Measurements from ENCODE around the gene ODF2L.

The ODF2L gene

DNA sequence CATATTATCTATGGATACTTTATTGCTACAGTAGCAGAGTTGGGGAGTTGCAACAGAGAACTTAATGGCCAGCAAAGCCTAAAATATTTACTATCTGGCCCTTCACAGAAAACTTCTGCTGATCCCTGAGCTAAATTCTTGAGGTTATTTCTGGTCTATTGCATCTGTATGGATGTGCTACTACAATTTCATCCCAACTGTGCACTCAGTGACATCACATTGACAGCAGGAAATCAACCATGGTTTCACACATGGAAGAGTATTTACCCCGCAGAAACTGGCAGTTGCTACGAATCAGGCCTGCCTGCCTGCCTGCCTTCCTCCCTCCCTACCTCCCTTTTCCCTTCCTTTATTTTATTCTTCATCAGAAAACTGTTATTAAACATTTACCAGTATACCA, 39.9 kb upstream of the ODF2L start:
- no peak for TF ChIP-seq TEAD4 (IDR thresholded peaks at IDR 0.05)
- TF ChIP-seq CEBPB (IDR thresholded peaks at IDR 0.05) = no peak
- no peak for TF ChIP-seq TCF12 (IDR thresholded peaks at IDR 0.05; ENCODE audit: low read depth)
- no peak for TF ChIP-seq TAF1 (IDR thresholded peaks at IDR 0.05; ENCODE audit: low read depth)
- TF ChIP-seq, protein P1, sequence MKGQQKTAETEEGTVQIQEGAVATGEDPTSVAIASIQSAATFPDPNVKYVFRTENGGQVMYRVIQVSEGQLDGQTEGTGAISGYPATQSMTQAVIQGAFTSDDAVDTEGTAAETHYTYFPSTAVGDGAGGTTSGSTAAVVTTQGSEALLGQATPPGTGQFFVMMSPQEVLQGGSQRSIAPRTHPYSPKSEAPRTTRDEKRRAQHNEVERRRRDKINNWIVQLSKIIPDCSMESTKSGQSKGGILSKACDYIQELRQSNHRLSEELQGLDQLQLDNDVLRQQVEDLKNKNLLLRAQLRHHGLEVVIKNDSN (IDR thresholded peaks at IDR 0.05) = no peak
- TF ChIP-seq, protein P2, sequence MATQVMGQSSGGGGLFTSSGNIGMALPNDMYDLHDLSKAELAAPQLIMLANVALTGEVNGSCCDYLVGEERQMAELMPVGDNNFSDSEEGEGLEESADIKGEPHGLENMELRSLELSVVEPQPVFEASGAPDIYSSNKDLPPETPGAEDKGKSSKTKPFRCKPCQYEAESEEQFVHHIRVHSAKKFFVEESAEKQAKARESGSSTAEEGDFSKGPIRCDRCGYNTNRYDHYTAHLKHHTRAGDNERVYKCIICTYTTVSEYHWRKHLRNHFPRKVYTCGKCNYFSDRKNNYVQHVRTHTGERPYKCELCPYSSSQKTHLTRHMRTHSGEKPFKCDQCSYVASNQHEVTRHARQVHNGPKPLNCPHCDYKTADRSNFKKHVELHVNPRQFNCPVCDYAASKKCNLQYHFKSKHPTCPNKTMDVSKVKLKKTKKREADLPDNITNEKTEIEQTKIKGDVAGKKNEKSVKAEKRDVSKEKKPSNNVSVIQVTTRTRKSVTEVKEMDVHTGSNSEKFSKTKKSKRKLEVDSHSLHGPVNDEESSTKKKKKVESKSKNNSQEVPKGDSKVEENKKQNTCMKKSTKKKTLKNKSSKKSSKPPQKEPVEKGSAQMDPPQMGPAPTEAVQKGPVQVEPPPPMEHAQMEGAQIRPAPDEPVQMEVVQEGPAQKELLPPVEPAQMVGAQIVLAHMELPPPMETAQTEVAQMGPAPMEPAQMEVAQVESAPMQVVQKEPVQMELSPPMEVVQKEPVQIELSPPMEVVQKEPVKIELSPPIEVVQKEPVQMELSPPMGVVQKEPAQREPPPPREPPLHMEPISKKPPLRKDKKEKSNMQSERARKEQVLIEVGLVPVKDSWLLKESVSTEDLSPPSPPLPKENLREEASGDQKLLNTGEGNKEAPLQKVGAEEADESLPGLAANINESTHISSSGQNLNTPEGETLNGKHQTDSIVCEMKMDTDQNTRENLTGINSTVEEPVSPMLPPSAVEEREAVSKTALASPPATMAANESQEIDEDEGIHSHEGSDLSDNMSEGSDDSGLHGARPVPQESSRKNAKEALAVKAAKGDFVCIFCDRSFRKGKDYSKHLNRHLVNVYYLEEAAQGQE (IDR thresholded peaks at IDR 0.05; ENCODE audit: low read depth) = no peak
- no peak for TF ChIP-seq ZBTB7A (IDR thresholded peaks at IDR 0.05; ENCODE audit: low read depth)
- TF ChIP-seq FOXM1 (IDR thresholded peaks at IDR 0.05; ENCODE audit: borderline replicate concordance, low read depth) = no peak
- TF ChIP-seq, protein P3, sequence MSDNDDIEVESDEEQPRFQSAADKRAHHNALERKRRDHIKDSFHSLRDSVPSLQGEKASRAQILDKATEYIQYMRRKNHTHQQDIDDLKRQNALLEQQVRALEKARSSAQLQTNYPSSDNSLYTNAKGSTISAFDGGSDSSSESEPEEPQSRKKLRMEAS (IDR thresholded peaks at IDR 0.05) = no peak
- TF ChIP-seq EGR1 (IDR thresholded peaks at IDR 0.05) = no peak
- no peak for TF ChIP-seq NFIC (IDR thresholded peaks at IDR 0.05)
- no peak for TF ChIP-seq EP300 (IDR thresholded peaks at IDR 0.05; ENCODE audit: borderline replicate concordance)
- TF ChIP-seq YY1 (IDR thresholded peaks at IDR 0.05; ENCODE audit: low read depth) = no peak
- TF ChIP-seq CREB1 (IDR thresholded peaks at IDR 0.05; ENCODE audit: low read depth) = no peak
- TF ChIP-seq RAD21 (IDR thresholded peaks at IDR 0.05; ENCODE audit: low read depth) = no peak

DNA sequence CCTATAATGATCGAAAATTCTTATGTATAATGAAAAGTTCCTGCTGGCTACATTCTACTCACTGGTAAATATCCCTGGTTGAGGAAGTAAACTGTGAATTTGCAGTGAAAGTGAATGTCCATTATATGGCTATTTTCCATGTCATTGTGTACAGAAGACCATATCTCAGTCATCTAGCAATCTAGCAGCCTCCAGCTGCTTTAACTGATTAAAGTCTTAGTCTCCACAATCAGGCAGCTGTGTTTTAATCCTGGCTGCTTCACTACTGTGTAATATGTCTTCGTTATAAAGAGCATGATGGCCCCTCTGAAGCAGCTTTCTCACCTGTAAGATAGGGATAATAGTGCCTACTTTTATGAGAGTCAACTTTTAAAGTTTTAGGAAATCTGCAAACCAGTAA, 39.2 kb upstream of the ODF2L start:
- TF ChIP-seq CREB1 (IDR thresholded peaks at IDR 0.05; ENCODE audit: low read depth) = no peak
- no peak for TF ChIP-seq ZBTB7A (IDR thresholded peaks at IDR 0.05; ENCODE audit: low read depth)
- TF ChIP-seq YY1 (IDR thresholded peaks at IDR 0.05; ENCODE audit: low read depth) = no peak
- TF ChIP-seq EP300 (IDR thresholded peaks at IDR 0.05; ENCODE audit: borderline replicate concordance) = no peak
- no peak for TF ChIP-seq FOXM1 (IDR thresholded peaks at IDR 0.05; ENCODE audit: borderline replicate concordance, low read depth)
- no peak for TF ChIP-seq EGR1 (IDR thresholded peaks at IDR 0.05)
- TF ChIP-seq, protein P2 (IDR thresholded peaks at IDR 0.05; ENCODE audit: low read depth) = no peak
- TF ChIP-seq RAD21 (IDR thresholded peaks at IDR 0.05; ENCODE audit: low read depth) = no peak
- TF ChIP-seq TEAD4 (IDR thresholded peaks at IDR 0.05) = no peak
- TF ChIP-seq TAF1 (IDR thresholded peaks at IDR 0.05; ENCODE audit: low read depth) = no peak
- TF ChIP-seq TCF12 (IDR thresholded peaks at IDR 0.05; ENCODE audit: low read depth) = no peak
- TF ChIP-seq NFIC (IDR thresholded peaks at IDR 0.05) = no peak
- TF ChIP-seq, protein P3 (IDR thresholded peaks at IDR 0.05) = no peak
- TF ChIP-seq, protein P1 (IDR thresholded peaks at IDR 0.05) = no peak
- no peak for TF ChIP-seq CEBPB (IDR thresholded peaks at IDR 0.05)

DNA sequence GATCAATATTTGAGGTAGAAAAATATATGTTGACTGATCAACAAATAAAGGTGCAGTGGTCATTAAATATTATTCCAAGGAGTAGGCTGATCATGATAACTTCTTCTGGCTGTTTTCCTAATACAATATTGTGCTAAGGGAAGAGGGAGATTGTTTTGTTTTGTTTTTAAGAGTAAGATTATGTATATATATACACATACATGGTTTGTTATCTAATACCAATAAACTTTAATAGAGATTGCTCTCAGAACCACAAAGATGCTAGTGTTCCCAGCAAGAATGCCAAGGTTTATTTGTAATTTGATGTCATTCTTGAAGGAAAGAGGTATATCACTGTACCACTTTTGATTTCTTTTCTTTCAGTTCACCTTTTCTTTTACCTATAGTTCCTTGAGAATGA, 37.9 kb upstream of the ODF2L start:
- no peak for TF ChIP-seq CEBPB (IDR thresholded peaks at IDR 0.05)
- no peak for TF ChIP-seq TCF12 (IDR thresholded peaks at IDR 0.05; ENCODE audit: low read depth)
- no peak for TF ChIP-seq YY1 (IDR thresholded peaks at IDR 0.05; ENCODE audit: low read depth)
- TF ChIP-seq RAD21 (IDR thresholded peaks at IDR 0.05; ENCODE audit: low read depth) = no peak
- TF ChIP-seq, protein P3 (IDR thresholded peaks at IDR 0.05) = no peak
- TF ChIP-seq TEAD4 (IDR thresholded peaks at IDR 0.05) = no peak
- TF ChIP-seq, protein P2 (IDR thresholded peaks at IDR 0.05; ENCODE audit: low read depth) = no peak
- no peak for TF ChIP-seq ZBTB7A (IDR thresholded peaks at IDR 0.05; ENCODE audit: low read depth)
- TF ChIP-seq, protein P1 (IDR thresholded peaks at IDR 0.05) = no peak
- TF ChIP-seq EGR1 (IDR thresholded peaks at IDR 0.05) = no peak
- TF ChIP-seq CREB1 (IDR thresholded peaks at IDR 0.05; ENCODE audit: low read depth) = no peak
- no peak for TF ChIP-seq EP300 (IDR thresholded peaks at IDR 0.05; ENCODE audit: borderline replicate concordance)
- TF ChIP-seq FOXM1 (IDR thresholded peaks at IDR 0.05; ENCODE audit: borderline replicate concordance, low read depth) = no peak
- no peak for TF ChIP-seq TAF1 (IDR thresholded peaks at IDR 0.05; ENCODE audit: low read depth)
- TF ChIP-seq NFIC (IDR thresholded peaks at IDR 0.05) = no peak
